GM21526 (cell line): ENCODE results near the gene PIP4K2C.
"Not testable (repeated sequence)": the region's sequence is repeated elsewhere in the genome, so short reads cannot be mapped to it uniquely, and the experiment has no call there.

Source experiments
- ATAC-seq: cut with Tn5 transposase; IDR thresholded peaks from one replicate; pipeline ENCODE4 v1.9.1; 2021; ENCODE audit warnings: moderate library complexity; ENCODE audit not compliant: unreplicated experiment, low FRiP score

The PIP4K2C gene

DNA sequence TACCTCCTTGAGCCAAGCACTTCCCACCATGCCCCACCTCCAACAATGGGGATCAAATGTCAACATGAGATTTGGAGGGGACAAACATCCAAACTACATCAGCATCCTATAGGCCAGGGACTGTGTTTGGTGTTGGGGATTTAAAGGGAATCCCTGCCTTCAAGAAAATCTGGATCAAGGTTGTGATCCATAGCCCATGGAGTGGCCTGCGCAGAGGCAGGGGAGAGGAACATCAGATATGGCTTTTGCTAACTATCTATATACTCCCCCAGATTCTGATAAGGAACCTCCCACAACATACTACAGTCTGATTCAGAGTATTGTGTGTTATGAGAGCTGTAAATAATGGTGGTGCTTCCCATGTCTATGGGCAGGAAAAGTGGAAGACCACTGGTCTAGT is 36.1 kb upstream of the PIP4K2C start:
- ATAC-seq, result no peak

DNA sequence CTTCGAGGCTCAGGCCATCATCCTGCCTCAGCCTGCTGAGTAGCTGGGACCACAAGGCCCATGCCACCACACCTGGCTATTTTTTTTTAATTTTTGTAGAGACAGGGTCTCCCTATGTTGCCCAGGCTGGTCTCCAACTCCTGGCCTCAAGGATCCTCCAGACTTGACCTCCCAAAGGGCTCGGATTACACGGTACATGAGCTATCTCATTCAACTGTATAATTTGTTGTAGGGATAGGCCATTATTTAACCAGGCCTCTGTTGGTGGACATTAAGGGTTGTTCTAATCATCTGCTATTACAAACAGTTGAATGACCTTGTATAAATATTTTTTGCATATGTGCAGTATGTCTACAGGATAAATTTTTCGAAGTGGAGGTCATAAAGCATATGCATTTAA is 32.1 kb upstream of the PIP4K2C start:
- no peak for ATAC-seq

- ATAC-seq, result no peak
Observed at GRCh38 chr12:57560516-57560915, 30.5 kb upstream of the PIP4K2C start.

- ATAC-seq, result not testable (repeated sequence)
Observed at GRCh38 chr12:57561117-57561516, 29.9 kb upstream of the PIP4K2C start.

GRCh38 chr12:57563358-57563757 is 27.6 kb upstream of the PIP4K2C start:
- ATAC-seq, result no peak

DNA sequence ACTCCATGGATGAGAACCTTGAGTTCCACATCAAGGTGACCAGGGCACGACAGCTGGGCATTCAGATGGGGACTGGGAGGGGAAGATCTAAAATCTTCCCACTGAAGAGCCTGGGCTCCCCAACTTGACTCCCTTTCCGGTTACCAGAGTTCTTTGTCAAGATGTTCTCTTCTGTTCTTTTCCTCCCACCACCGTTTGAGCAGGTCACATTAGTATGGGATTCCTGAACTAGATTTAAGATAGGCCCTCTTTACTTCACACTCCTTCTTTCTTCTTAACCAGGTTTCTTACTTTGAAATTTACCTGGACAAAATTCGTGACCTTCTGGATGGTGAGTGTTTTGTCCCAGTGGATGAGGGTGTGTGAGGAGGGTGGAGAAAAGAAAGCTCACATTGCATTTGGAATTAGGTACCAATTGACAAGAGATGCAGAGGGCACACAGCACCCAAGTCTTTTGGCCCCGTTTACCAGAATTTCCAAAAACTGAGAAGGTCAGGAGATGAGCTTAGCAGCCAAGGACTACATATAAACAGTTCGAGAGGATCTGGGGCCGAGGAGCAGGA is 26.7 kb upstream of the PIP4K2C start:
- no peak for ATAC-seq

DNA sequence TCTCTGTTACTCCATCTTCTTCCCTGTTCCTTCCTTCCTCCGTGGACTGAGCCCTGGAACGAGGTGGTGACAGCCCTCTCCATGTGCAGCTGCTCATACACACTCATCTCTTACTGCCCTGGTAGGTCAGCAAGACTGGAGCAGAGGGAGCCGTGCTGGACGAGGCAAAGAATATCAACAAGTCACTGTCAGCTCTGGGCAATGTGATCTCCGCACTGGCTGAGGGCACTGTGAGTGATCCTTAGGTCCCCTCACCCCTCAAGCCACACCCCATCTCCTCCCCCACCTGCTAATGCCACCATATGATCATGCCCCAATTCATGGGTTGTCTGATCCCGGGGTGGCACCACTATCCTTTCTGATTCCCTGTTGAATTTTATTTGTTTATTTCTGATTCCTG is 22.2 kb upstream of the PIP4K2C start:
- ATAC-seq, result no peak

DNA sequence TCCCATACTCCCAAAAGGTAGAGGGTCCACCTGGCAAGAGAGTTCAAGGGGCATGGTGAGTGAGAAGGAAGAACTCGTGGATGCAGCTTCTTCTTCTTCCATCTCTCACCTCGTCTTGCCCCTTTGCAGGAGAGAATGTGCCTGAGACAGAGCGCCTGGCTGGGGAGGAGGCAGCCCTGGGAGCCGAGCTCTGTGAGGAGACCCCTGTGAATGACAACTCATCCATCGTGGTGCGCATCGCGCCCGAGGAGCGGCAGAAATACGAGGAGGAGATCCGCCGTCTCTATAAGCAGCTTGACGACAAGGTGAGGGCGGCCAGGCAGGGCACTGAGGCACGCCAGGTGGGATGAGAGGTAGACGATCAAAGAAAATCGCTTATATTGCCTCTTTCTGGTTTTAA is 21.1 kb upstream of the PIP4K2C start:
- ATAC-seq, result no peak

DNA sequence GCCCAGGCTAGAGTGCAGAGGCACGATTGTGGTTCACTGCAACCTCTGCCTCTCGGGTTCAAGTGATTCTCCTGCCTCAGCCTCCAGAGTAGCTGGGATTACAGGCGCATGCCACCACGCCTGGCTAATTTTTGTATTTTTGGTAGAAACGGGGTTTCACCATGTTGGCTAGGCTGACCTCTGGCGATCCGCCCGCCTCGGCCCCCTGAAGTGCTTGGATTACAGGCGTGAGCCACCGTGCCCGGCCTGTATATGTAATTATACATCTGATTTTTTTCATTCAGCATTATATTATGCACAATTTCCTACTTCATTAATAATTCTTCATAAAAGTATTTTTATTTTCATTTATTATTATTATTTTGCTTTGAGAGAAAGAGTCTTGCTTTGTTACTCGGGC is 20.6 kb upstream of the PIP4K2C start:
- not testable (repeated sequence) for ATAC-seq

GRCh38 chr12:57571926-57572762 is 18.8 kb upstream of the PIP4K2C start:
- no peak for ATAC-seq

DNA sequence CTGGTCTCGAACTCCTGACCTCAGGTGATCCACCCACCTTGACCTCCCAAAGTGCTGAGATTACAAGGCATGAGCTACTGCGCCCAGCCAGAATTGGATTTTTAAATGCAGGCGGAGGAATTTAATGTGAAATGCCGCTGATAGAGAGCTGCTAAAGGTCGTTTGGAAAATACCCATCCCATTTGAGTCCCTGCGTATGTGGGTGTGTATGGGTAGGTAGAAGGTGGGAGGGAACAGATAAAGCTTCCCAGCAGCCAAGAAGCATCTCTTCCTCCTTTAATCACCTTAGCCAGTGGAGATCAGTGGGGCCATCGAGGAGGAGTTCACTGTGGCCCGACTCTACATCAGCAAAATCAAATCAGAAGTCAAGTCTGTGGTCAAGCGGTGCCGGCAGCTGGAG is 16.2 kb upstream of the PIP4K2C start:
- ATAC-seq, result no peak

- ATAC-seq, result no peak
Observed at GRCh38 chr12:57575771-57576612, 15.0 kb upstream of the PIP4K2C start.

- no peak for ATAC-seq
Observed at GRCh38 chr12:57576613-57577160, 14.3 kb upstream of the PIP4K2C start.

DNA sequence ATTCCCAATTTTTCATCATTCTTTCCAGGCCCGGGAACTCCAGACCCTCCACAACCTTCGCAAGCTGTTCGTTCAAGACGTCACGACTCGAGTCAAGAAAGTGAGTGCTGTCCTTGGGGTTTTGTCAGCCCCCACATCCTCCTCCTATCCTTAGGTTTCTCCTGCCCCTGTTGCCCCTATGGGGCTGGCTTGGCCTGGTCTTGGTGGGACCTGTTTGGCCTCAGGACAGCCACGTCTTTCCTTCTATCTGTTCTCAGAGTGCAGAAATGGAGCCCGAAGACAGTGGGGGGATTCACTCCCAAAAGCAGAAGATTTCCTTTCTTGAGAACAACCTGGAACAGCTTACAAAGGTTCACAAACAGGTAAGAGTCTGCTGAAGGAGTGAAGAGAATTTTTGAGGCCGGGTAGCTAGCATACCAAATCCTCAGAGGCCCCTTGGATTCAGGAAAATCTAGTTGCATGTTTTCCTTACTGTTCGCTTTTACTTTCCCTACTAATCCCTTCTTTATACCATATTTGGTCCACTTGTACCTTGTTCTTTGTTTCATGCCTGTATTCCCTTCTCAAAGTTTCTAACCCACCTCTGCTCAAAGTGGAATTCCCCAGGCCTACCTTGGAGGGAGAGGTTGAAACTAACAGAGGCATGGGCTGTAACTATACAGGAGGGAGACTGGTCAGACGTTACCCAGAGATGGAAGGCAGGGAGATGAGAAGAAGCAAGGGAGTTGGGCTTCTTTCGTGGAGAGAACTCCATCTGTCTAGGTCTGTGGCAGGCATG is 12.8 kb upstream of the PIP4K2C start:
- no peak for ATAC-seq

DNA sequence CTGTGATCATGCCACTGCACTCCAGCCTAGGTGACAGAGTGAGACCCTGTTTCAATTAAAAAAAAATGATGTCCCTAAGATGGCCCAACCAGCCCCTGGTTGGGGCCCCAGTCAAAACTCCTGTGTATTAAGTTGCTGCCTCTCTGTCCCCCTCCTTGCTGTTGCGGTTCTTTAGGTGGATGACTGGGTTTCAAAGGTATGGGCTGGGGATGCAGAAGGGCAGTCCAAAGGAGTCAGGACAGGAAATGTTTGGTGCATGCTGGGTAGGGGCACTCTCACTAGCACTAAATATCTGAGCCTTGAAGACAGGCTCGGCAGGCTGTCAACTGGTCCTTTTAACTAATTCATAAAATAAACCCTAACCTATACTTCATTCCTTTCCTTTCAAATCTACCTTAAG is 12.0 kb upstream of the PIP4K2C start:
- no peak for ATAC-seq

GRCh38 chr12:57579677-57580465 is 11.1 kb upstream of the PIP4K2C start:
- no peak for ATAC-seq

DNA sequence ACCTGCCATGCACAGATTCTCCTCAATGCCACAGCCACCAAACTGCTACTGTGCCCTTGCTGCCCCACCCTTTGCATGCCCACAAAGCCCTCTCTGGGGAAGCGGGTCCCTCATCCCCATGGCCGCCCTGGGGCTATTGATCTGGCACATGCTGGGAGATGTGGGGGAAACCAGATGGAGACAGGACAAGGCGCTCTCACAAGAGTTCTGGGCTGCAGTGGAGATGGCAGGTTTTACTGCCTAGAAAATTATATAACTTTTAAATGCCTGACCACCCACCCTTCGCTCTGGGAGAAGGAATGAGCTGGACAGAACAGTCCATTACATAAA is 10.6 kb upstream of the PIP4K2C start:
- no peak for ATAC-seq

- ATAC-seq, result no peak
Observed at GRCh38 chr12:57581802-57582201, 9.2 kb upstream of the PIP4K2C start.

- ATAC-seq, result no peak
Observed at GRCh38 chr12:57582440-57582839, 8.6 kb upstream of the PIP4K2C start.
